NCI-H2029 treated with DMSO at 0.1 percent for 48 hours (cell line): ENCODE data around the gene GTF2IRD2.
"Not testable (repeated sequence)": the region's sequence is repeated elsewhere in the genome, so short reads cannot be mapped to it uniquely, and the experiment has no call there.

Experiments used
- DNase-seq: peaks from one replicate; lab custom pipeline; 2025; lab: John Stamatoyannopoulos, UW

GTF2IRD2 gene

DNA sequence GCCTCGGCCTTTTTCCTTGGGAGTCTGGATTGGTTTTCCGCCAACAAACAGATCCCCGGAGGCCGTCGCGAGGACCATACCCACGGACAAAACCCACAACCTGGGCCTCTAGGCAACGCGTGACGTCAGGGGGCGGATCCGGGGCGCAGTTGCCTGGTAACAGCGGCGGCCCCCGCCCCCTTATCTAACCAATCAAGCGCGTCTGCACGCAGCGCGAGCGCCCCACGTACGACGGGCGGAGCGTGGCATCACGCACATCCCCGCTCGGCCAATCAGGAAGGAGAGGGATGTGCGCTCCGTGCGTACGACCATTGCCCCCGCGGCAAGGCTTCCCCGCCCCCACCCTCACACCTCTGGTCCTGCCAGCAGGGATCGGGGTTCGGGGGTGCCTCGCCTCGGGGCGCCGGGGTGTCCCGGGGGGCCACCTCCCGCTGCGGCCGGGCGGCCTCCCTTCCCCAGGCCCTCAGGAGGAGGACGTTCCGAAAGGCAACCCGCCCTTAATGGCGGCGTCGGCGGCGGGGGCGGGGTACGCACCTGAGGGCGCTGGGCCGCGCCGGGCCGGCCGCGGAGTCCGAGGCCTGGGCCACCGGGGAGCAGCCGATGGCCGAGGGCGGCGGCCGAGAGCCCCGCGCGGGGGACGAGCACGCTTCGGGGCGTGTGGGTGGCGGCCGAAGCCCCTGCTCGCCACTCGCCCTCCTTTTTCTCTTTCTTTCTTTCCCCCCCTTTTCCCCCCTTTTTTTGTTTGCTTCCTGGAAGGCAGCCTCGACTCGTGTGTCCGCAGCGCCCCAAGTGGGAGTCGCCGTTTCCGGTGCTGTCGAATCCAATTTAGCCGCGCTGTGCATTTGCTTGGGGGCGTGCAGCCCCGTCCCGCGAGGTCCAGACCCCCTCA lies at the start of gene GTF2IRD2:
GTF2IRD2 (minus strand) TSS at position 773 of the 889 bp plus-strand sequence. CDS start 15,227 bp downstream, outside the sequence.
- DNase-seq: not testable (repeated sequence)

DNA sequence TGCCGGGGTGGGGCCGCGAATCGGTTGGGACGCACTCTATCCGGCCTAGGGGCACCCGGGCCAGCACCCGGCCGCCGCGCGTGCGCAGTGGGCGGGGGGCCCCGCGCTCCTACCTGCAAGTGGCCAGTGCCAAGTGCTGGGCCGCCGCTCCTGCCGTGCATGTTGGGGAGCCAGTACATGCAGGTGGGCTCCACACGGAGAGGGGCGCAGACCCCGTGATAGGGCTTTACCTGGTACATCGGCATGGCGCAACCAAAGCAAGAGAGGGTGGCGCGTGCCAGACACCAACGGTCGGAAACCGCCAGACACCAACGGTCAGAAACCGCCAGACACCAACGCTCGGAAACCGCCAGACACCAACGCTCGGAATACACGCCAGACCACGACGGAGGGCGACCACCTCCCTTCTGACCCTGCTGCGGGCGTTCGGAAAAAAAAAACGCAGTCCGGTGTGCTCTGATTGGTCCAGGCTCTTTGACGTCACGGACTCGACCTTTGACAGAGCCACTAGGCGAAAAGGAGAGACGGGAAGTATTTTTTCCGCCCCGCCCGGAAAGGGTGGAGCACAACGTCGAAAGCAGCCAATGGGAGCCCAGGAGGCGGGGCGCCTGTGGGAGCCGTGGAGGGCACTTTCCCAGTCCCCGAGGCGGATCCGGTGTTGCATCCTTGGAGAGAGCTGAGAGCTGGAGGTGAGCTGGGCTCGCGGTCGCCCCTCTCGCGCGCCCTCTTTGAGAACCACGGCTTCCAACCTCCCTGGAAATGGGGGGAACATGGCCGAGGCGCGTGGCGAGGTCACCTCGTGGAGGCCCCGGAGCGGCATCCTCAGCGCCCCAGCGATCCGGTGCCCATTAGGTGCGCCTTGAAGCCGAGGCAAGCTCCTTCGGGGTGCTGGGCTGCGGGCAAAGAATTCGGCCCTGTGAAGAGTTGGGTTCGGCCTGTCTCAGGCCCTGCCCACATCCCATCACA lies 39.0 kb upstream of the GTF2IRD2 start:
- not testable (repeated sequence) for DNase-seq

DNA sequence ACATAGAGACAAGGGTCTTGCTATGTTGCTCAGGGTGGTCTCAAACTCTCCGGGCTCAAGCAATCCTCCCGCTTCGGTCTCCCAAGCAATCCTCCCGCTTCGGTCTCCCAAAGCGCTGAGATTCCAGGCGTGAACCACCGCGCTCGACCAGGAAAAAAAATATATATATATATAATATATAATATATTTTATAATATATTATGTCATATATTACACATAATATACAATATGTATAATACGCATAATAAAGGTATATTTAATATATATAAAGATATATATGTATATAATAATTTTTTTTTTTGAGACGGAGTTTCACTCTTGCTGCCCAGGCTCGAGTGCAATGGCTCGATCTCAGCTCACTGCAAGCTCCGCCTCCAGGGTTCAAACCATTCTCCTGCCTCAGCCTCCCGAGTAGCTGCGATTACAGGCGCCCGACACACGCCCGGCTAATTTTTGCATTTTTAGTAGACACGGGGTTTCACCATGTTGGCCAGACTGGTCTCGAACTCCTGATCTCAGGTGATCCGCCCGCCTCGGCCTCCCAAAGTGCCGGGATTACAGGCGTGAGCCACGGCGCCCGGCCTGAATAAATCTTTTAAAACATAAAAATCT lies 38.2 kb upstream of the GTF2IRD2 start:
- DNase-seq: not testable (repeated sequence)

DNA sequence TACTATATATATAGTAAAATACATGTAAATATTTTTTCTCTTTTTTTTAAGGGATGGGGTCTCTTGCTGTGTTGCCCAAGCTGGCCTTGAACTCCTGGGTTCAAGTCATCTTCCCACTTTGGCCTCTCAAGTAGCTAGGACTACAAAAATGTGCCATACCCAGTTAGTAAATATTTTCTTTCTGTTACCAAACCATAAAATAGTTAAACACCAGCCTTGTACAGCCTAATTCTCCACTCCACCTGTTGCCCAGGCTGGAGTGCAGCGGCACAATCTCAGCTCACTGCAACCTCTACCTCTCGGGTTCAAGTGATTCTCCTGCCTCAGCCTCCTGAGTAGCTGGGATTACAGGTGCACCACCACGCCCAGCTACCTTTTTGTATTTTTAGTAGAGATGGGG lies 33.9 kb upstream of the GTF2IRD2 start:
- not testable (repeated sequence) for DNase-seq

DNA sequence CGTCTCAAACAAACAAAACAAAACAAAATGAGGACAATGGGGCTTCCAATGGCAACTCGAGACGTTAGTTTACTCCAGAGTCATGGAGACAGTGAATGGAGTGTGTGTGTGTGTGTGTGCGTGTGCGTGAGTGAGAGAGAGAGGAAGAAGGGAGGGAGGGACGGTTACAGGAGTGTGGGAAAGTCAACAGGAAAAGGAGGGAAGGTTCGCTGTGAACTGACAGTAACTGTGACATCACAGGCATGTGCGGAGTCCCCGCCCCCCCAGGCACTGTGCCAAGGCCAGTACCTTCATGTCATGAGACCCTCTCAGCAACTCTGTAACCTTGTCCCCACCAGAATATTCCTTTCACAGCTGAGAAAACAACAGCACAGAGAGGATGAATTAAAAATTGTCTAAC lies 30.7 kb upstream of the GTF2IRD2 start:
- DNase-seq: not testable (repeated sequence)

DNA sequence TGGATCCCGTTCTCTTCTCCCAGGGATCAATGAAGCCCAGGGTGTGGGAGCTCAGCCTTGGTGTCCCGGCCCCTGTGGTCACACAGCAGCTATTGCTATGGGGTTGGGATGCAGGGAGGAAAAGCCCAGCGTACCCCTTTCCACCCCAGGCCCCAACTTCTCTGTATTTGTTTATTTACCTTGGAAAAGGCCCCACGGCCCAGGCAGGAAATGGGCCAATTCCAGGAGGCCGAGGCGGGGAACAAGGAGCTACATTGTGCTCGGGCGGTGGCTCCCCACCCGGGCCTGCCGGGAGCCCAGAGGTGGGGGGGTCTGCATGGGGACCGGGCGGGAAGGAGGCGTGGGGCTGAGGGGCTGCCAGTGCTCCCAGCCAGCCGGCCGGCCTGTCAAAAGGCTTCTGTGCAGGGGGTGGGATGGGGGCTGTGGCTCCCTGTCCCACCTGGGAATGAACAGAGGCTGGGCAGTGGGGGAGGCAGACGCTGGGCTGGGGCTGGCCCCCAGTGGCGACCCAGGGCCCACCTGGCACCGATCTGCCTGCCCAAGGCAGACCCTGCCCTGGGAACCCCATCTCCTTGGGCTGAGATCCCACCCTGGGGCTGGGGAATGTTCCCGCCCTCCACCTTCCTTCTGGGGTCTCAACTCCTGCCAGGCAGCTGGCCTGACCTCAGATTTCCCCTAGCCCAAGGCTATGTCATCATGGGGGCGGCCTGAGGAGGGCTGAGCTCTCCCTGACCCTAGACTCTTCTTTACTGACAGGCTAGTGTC lies 23.5 kb upstream of the GTF2IRD2 start:
- DNase-seq: not testable (repeated sequence)

DNA sequence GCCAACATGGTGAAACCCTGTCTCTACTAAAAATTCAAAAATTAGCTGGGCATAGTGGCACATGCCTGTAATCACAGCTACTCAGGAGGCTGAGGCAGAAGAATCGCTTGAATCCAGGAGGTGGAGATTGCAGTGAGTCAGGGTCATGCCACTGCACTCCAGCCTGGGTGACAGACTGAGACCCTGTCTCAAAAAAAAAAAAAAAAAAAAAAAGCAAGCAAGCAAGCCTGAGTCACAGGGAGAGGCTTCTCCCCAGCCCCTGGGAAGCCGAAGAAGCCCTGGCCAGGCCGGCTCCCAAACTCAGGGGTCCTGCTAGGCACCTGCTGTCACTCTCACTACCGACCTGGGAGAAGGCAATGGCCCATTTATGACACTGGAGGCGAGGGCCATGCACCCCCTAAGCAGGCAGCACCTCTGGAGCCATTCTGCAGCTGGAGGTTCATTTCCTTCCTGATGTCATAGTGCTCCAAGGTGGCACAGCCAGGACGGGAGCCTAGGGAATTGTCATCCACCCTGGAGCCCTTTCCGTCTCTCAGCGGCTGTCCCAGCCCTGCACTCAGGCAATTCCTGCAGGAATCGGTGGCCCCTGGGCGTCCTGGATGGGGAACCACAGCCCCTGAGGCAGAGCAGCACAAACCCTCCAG lies 22.8 kb upstream of the GTF2IRD2 start:
- not testable (repeated sequence) for DNase-seq

DNA sequence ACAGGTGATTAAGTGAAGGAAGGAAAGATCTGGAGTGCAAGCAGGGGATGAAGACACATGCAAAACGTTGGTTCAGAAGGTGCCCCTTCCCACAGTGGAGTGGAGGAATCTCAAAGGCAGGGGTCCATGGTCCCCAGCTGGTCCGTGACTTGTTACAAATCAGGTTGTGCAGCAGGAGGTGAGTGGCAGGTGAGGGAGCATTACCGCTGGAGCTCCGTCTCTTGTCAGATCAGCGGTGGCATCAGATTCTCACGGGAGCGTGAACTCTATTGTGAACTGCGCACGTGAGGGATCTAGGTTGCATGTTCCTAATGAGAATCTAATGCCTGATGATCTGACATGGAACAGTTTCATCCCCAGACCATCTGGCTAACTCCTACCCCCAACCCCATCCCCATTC lies 21.1 kb upstream of the GTF2IRD2 start:
- not testable (repeated sequence) for DNase-seq

DNA sequence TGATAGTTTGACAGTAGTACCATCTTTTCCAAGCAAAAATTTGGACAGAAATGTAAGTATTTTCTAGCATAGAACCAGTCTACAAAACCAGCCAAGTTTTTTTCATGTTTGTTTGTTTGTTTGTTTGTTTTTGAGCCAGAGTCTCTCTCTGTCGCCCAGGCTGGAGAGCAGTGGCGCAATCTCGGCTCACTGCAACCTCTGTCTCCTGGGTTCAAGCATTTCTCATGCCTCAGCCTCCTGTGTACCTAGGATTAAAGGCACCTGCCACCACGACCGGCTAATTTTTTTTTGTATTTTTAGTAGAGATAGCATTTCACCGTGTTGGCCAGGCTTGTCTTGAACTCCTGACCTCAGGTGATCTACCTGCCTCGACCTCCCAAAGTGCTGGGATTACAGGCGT lies 14.4 kb upstream of the GTF2IRD2 start:
- DNase-seq: not testable (repeated sequence)

DNA sequence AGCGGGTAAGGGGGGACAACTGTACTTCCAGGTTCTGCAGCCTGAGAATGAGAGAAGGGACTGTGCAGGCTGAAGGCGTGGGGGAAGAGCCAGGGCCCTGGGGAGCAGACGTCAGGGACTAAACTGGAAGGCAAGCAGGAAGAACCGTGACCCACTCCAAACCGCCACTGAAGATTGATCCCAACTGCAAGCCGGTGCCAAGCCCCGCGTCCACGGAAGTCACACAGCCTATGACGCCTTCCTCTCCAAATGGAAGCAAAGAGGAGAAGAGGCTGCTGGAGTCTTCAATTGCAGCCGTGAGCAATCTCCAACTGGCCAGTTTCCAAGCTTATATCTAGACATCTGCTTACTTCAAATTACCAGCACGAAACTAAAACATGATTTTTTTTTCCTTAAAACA lies 1.6 kb downstream of the GTF2IRD2 start:
- not testable (repeated sequence) for DNase-seq

DNA sequence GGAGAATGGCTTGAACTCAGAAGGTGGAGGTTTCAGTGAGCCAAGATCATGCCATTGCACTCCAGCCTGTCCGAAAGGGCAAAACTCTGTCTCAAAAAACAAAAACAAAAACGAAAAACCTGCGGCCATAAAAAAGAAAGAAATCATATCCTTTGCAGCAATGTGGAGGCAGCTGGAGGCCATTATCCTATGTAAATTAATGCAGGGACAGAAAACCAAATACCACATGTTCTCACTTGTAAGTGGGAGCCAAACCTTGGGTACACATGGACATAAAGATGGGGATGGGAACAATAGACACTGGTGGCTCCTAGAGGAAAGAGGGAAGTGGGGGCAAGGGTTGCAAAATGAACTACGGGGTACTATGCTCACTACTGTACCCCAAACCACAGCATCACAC lies 21.0 kb downstream of the GTF2IRD2 start:
- DNase-seq: not testable (repeated sequence)

DNA sequence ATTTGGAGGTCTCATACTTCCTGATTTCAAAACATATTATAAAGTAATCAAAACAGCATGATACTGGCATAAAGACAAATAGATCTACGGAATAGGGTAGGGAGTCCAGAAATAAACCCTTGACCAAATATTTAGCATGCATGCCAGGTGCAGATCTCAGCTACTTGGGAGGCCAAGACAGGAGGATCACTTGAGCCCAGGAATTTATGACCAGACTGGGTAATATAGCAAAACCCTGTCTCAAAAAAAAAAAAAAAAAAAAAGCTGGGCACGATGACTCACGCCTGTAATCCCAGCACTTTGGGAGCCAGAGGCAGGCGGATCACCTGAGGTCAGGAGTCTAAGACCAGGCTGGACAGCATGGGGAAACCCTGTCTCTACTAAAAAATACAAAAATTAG lies 21.4 kb downstream of the GTF2IRD2 start:
- DNase-seq: not testable (repeated sequence)

DNA sequence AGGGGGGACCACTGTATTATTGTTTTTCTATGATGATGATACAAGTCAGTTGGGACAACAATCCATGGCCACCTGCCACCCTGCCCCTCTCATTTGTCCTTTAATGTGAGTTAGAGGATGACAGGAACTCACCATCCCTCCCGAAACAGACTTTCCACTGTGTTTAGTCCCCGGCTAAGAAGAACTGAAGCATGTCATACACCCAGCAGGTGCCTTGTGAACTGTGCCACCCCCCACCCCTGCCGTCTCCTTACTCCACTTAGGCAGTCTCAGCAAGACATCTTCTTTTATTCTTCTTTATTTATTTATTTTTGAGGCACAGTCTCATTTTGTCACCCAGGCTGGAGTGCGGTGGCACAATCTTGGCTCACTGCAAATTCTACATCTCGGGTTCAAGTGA lies 30.1 kb downstream of the GTF2IRD2 start:
- not testable (repeated sequence) for DNase-seq

DNA sequence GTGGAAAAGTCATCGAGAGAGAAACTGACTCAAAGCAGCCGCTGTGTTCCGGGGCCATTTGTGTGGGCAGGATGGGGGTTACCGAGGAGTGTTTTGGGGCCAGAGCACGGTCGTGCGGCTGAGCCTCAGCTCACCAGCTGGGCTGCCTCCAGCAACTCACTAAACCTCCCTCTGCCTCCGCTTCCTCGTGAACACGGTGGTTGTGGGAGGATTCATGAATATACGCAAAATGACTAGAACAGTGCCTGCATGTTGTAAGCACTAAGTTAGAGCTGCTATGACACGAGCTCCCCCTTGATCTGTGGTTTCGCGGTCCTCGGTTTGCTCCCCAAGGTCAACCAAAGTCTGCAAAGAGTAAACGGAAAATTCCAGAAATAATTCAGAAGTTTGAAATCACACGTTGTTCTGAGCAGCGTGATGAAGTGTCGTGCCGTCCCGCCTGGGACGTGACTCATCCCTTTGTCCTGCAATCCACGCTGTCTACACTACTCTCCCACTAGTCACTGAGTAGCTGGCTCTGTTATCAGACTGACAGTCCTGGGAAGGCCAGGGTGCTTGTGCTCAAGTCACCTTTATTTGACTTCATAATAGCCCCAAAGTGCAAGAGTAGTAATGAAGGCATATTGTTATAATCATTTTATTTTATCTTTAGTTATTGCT lies 31.1 kb downstream of the GTF2IRD2 start:
- DNase-seq: not testable (repeated sequence)

DNA sequence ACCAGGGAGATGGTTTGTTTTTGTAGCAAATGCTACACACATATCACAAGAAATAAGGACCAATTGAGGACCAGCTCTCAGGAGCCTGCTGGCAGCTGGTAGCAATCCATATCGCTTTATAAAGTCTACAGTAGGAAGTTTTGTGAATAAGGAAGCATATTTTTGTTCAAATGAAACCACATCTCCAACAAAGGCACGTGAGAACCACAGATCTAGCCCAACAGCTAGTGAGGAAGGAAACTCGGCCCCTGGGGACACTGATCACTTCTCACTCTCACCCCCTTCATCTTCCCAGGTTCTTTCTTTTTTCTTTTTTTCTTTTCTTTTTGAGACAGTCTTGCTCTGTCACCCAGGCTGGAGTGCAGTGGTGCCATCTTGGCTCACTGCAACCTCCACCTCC lies 35.5 kb downstream of the GTF2IRD2 start:
- not testable (repeated sequence) for DNase-seq

DNA sequence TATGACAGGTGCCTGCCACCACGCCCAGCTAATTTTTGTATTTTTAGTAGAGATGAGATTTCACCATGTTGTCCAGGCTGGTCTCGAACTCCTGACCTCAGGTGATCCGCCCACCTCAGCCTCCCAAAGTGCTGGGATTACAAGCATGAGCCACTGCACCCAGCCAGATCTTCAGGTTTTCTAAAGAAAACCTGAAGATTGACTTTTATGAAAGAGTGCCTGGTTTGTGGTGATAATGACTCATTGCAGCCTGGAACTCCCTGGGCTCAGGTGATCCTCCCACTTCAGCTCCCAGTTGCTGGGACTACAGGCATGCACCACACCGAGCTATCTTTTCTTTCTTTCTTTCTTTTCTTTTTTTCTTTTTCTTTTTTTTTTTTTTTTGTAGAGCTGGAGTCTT lies 52.8 kb downstream of the GTF2IRD2 start:
- DNase-seq: not testable (repeated sequence)

DNA sequence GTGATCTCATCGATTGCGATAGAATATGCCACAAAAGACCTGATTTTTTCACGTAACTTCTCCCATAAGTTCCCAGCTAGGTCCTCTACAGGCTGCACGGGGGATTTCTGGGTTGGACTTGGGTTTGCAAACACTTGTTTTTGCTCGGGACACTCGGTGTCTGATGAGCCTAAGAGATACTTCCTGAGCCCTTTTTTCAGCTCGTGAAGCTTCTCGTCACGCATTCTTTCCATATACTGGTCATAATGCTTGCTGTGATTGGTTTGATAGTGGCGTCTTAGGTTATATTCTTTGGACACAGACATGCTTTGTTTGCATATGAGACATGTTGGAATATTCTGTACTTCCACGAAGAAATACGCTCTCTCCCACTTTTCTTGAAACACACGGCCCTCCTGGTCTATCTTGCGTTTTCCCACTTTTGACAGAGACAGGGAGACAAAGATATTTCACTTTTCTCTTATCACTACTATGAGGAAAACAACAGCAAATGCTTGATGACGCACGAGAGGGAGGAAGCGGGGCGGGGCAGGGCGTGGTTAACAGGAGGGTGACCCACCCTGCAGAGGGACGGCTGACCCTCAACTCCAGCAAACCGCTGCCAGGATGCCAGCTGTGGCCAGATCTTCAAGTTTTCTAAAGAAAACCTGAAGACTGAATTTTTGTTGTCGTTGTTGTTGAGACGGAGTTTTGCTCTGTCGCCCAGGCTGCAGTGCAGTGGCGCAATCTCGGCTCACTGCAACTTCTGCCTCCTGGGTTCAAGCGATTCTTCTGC lies 53.4 kb downstream of the GTF2IRD2 start:
- not testable (repeated sequence) for DNase-seq

DNA sequence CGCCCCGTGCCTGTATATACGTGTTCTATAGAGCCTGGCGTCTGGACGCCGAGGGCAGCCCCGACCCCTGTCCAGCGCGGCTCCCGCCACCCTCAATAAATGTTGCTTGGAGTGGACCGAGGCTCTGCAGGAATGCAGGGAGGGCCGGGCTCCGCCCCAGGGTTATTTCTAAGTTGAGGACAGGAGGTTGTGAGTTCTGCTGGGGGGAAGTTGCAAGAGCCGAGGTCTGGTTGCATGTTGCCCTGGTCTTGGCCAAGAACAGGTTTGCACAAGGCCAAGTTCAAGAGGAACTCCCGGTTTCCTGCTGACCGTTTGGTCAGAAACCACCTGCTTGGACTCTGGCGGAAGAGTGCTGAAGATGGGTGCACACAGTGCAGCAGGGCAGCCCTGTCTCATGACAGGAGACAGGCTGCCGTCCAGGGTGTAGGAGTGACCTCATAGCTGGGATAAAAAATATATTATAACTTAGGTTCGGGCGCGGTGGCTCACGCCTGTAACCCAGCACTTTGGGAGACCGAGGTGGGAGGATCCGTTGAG lies 62.1 kb downstream of the GTF2IRD2 start:
- not testable (repeated sequence) for DNase-seq
